Caco-2 (cell line): ENCODE results near the gene PMPCA. TPM values are rescaled to one million over a fixed set of nuclear protein-coding genes. Genes with fewer than 3 reads are reported as not detected.

Experiments used
- BruUV-seq: library from RNA; stranded (reverse); fragments of 400-500 nt; replicated peaks from 2 replicates; lab custom pipeline; 2021; lab: Mats Ljungman, UMichigan
- CTCF ChIA-PET: fragments of 300-600 bp; sonication (Branson Sonifier 250); formaldehyde crosslinking; loops from one replicate; lab custom pipeline; 2022; ENCODE audit warnings: antibody characterized with exemption; lab: Charles Lee
- POLR2A ChIA-PET: fragments of 300-600 bp; sonication (Branson Sonifier 250); formaldehyde crosslinking; loops from one replicate; lab custom pipeline; 2022; ENCODE audit warnings: antibody characterized with exemption; lab: Charles Lee
- DNase-seq, 2 experiments: peaks; one replicate each; pipeline versions ENCODE4 v3.0.0 to v3.0.0-alpha.2; 2020 to 2022
- H3K27me3 ChIP-seq: replicated peaks from 2 replicates; pipeline ENCODE4 v1.6.0; 2011; ENCODE audit warnings: low read length; ENCODE audit not compliant: control insufficient read depth, insufficient read depth
- H3K36me3 ChIP-seq: 2 replicates; pipeline ENCODE4 v1.5.1; 2011; ENCODE audit warnings: low read length; ENCODE audit not compliant: control insufficient read depth, insufficient read depth
- H3K4me1 ChIP-seq: fragments of 250-450 bp; sonication (Bioruptor Pico); 2 replicates; pipeline ENCODE4 v1.5.1; 2020; ENCODE audit warnings: mild to moderate bottlenecking
- H3K4me3 ChIP-seq: 2 replicates; pipeline ENCODE4 v1.5.1; 2011; ENCODE audit warnings: low read depth, mild to moderate bottlenecking, control low read depth, low read length
- H3K9me3 ChIP-seq: fragments of 250-450 bp; sonication (Bioruptor Pico); 2 replicates; pipeline ENCODE4 v1.5.1; 2020; ENCODE audit warnings: mild to moderate bottlenecking, moderate library complexity
- H3K27ac Mint-ChIP-seq: one replicate; pipeline ENCODE4 v1.8.0; 2022; ENCODE audit warnings: mixed read lengths; ENCODE audit not compliant: unreplicated experiment
- H3K27me3 Mint-ChIP-seq: one replicate; pipeline ENCODE4 v1.8.0; 2022; ENCODE audit warnings: mixed read lengths; ENCODE audit not compliant: insufficient read depth, unreplicated experiment
- H3K36me3 Mint-ChIP-seq: one replicate; pipeline ENCODE4 v1.8.0; 2022; ENCODE audit warnings: mild to moderate bottlenecking, mixed read lengths; ENCODE audit not compliant: insufficient read depth, unreplicated experiment
- H3K4me1 Mint-ChIP-seq: one replicate; pipeline ENCODE4 v1.8.0; 2022; ENCODE audit warnings: low read depth, mixed read lengths; ENCODE audit not compliant: unreplicated experiment
- H3K4me3 Mint-ChIP-seq: one replicate; pipeline ENCODE4 v1.8.0; 2022; ENCODE audit warnings: mild to moderate bottlenecking, moderate library complexity, mixed read lengths; ENCODE audit not compliant: unreplicated experiment
- H3K9me3 Mint-ChIP-seq: one replicate; pipeline ENCODE4 v1.8.0; 2022; ENCODE audit warnings: mixed read lengths; ENCODE audit not compliant: unreplicated experiment
- intact Hi-C: fragments of 100-400 bp; cut with micrococcal nuclease; formaldehyde crosslinking; loops from one replicate; pipeline ENCODE4 v1.10.0; 2022; ENCODE audit not compliant: unreplicated experiment
- total RNA-seq: library from RNA; stranded (reverse); gene quantifications from 2 replicates; pipeline ENCODE4 v1.2.3, GENCODE V29; 2022
- TF ChIP-seq, protein P1 (sequence below), 2 experiments: fragments of 200-600 bp in 1 of 2; IDR thresholded peaks; 1 replicate in 1 of 2; 2 replicates in 1 of 2; pipeline versions ENCODE4 v1.5.1 to v1.8.0; 2011 to 2022; ENCODE audit warnings: antibody characterized with exemption in 1 of 2, control low read depth in 1 of 2, inconsistent platforms in 1 of 2, low read depth in 1 of 2, low read length in 1 of 2, mild to moderate bottlenecking in 1 of 2, moderate library complexity in 1 of 2; ENCODE audit not compliant: insufficient read depth in 1 of 2, severe bottlenecking in 1 of 2, unreplicated experiment in 1 of 2

The PMPCA gene
- total RNA-seq, 1 experiment from 2014 or later, result 91.5 TPM

GRCh38 chr9:136380381-136380780, 30.1 kb upstream of the PMPCA start:
- Histone ChIP-seq H3K4me1 (no peaks in the 10 kb centered on the region), H3K27me3 (no peaks in the 10 kb centered on the region), H3K9me3 (no peaks in the 10 kb centered on the region), H3K4me3 (no peak overlapping the region), H3K36me3 (peaks cover 1% of the 10 kb centered on the region; the same call in 1 of the 2 replicates)
- no peaks in the 10 kb centered on the region for H3K27me3 Mint-ChIP-seq
- H3K4me3 Mint-ChIP-seq, result no peak overlapping the region
- no peaks in the 10 kb centered on the region for H3K9me3 Mint-ChIP-seq
- no peak overlapping the region for H3K27ac Mint-ChIP-seq
- DNase-seq, result no peak
- no TSS peak for BruUV-seq
- POLR2A ChIA-PET, result no interaction called here
- TF ChIP-seq, protein P1, sequence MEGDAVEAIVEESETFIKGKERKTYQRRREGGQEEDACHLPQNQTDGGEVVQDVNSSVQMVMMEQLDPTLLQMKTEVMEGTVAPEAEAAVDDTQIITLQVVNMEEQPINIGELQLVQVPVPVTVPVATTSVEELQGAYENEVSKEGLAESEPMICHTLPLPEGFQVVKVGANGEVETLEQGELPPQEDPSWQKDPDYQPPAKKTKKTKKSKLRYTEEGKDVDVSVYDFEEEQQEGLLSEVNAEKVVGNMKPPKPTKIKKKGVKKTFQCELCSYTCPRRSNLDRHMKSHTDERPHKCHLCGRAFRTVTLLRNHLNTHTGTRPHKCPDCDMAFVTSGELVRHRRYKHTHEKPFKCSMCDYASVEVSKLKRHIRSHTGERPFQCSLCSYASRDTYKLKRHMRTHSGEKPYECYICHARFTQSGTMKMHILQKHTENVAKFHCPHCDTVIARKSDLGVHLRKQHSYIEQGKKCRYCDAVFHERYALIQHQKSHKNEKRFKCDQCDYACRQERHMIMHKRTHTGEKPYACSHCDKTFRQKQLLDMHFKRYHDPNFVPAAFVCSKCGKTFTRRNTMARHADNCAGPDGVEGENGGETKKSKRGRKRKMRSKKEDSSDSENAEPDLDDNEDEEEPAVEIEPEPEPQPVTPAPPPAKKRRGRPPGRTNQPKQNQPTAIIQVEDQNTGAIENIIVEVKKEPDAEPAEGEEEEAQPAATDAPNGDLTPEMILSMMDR (IDR thresholded peaks at IDR 0.05; ENCODE audit: insufficient read depth in 1 of 2, low read depth in 1 of 2, low read length in 1 of 2, severe bottlenecking in 1 of 2, unreplicated experiment in 1 of 2), result no peak
- CTCF ChIA-PET, result no interaction called here
- H3K4me1 Mint-ChIP-seq, result no peaks in the 10 kb centered on the region
- H3K36me3 Mint-ChIP-seq, result peaks cover 38% of the 10 kb centered on the region
- intact Hi-C loops, result no loop called here

DNA sequence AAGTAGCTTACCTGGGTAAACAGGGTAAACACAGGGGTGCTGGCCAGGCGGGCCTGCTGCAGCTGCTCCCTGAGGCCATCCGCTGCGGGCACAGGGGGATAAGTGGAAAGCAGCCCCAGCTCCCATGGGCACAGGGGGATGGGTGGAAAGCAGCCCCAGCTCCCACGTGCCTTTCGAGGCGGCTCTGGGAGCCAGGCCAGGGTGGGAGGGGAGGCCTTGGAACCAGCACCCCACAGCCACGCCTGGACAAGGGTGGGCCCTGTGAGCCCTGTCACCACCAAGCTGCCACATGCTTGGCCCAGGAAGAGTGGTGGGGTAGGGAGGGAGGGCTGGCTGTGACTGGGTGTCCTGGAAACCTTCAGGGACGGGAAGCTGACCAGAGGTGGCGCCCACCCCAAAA, 29.1 kb upstream of the PMPCA start:
- no peaks in the 10 kb centered on the region for H3K9me3 ChIP-seq
- ChIA-PET CTCF (interaction anchor here (0.6 to 0.7 kb wide), 2 partner anchors 600 to 781 kb away, joined by 3 to 4 read pairs; no protein-coding TSS in a partner anchor), POLR2A (no interaction called here)
- H3K27me3 ChIP-seq, result no peaks in the 10 kb centered on the region
- H3K4me1 ChIP-seq, result no peaks in the 10 kb centered on the region
- no peak overlapping the region for H3K4me3 Mint-ChIP-seq
- DNase-seq, result no peak
- H3K27me3 Mint-ChIP-seq, result no peaks in the 10 kb centered on the region
- no peak overlapping the region for H3K4me3 ChIP-seq
- H3K27ac Mint-ChIP-seq, result no peak overlapping the region
- intact Hi-C loops, result no loop called here
- H3K4me1 Mint-ChIP-seq, result no peaks in the 10 kb centered on the region
- peaks cover 38% of the 10 kb centered on the region for H3K36me3 Mint-ChIP-seq
- no peaks in the 10 kb centered on the region for H3K9me3 Mint-ChIP-seq
- peaks cover 1% of the 10 kb centered on the region; the same call in 1 of the 2 replicates for H3K36me3 ChIP-seq
- no TSS peak for BruUV-seq
- TF ChIP-seq, protein P1 (IDR thresholded peaks at IDR 0.05; ENCODE audit: insufficient read depth in 1 of 2, low read depth in 1 of 2, low read length in 1 of 2, severe bottlenecking in 1 of 2, unreplicated experiment in 1 of 2), result no peak

DNA sequence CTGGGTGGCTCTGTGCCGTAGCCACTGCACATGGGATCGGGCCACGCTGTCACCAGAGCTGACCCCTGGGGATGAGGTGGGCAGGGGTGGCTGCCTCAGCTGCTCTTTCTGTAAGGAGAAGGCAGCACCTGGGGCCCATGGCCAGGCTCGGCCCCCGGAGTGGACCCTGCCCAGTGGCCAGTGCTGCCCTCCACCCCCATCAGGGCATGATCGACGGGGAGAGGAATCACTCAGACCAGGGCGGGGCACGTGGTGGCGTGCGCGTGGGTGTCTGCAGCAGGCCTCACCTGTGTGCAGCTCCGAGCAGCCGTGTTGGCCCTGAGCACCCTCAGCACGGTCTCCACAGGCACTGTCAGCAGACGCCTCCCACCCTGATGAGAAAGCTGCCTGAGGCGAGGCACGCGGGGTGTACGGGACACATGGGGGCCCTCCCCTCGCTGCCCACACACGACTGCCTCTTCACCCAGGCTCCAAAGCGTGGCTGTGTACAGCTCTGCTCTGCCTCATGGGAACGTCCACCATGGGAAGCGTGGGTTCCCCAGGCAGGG, 28.4 kb upstream of the PMPCA start:
- no TSS peak for BruUV-seq
- Mint-ChIP-seq H3K9me3 (no peaks in the 10 kb centered on the region), H3K36me3 (peaks cover 39% of the 10 kb centered on the region), H3K4me3 (no peak overlapping the region), H3K4me1 (no peaks in the 10 kb centered on the region), H3K27me3 (no peaks in the 10 kb centered on the region), H3K27ac (no peak overlapping the region)
- TF ChIP-seq, protein P1 (IDR thresholded peaks at IDR 0.05; ENCODE audit: insufficient read depth in 1 of 2, low read depth in 1 of 2, low read length in 1 of 2, severe bottlenecking in 1 of 2, unreplicated experiment in 1 of 2), result no peak
- intact Hi-C loops, result no loop called here
- POLR2A ChIA-PET, result interaction anchor here (0.5 kb wide), 1 partner anchor 61 kb away, joined by 3 read pairs; no protein-coding TSS in a partner anchor
- no peak for DNase-seq
- Histone ChIP-seq H3K36me3 (peaks cover 1% of the 10 kb centered on the region; the same call in 1 of the 2 replicates), H3K4me3 (no peak overlapping the region), H3K9me3 (no peaks in the 10 kb centered on the region), H3K27me3 (no peaks in the 10 kb centered on the region), H3K4me1 (no peaks in the 10 kb centered on the region)
- CTCF ChIA-PET, result no interaction called here
